Erythroblast (primary cell): ENCODE data around the gene ADAMTS2.

Source experiments
- GATA1 ChIP-seq: IDR thresholded peaks from 2 replicates; pipeline ENCODE4 v1.6.1; 2011; ENCODE audit warnings: low read depth, mild to moderate bottlenecking, control low read depth, low read length, moderate library complexity
- POLR2A ChIP-seq: IDR thresholded peaks from 2 replicates; pipeline ENCODE4 v1.6.1; 2011; ENCODE audit warnings: mild to moderate bottlenecking, low read length

DNA sequence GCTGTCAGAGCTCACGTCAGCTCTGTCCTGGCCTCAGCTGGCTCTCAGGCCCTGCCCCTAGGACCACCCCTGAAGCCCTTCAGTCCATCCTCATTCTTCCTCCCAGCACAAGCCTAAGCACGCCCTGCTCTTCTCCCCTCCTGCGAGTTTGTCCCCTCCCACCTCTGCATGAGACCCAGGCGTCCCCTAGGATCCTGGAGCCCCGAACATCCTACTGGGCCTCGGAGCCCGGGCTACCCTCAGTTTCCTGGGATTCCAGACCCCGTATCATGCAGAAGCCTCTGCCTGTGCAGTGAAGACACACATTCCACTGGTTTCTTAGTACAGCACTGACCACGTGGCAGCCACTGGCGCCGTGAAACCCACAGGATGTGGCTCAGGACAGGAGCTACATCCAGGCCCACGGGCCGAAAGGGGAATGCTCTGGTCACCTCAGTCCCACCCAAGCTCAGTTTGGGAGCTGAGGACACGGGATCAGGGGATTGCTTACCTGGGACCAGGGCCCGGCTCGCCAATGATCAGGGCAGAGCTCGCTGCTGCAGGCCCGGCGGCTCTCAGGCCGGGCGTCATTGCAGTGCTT is 220.9 kb downstream of the ADAMTS2 start:
- no peak for TF ChIP-seq POLR2A
- no peak for TF ChIP-seq GATA1
